ENCODE measurements around the gene RASL10A.
"Not testable (repeated sequence)": the region's sequence is repeated elsewhere in the genome, so short reads cannot be mapped to it uniquely, and the experiment has no call there.

The RASL10A gene, protein sequence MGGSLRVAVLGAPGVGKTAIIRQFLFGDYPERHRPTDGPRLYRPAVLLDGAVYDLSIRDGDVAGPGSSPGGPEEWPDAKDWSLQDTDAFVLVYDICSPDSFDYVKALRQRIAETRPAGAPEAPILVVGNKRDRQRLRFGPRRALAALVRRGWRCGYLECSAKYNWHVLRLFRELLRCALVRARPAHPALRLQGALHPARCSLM

DNA sequence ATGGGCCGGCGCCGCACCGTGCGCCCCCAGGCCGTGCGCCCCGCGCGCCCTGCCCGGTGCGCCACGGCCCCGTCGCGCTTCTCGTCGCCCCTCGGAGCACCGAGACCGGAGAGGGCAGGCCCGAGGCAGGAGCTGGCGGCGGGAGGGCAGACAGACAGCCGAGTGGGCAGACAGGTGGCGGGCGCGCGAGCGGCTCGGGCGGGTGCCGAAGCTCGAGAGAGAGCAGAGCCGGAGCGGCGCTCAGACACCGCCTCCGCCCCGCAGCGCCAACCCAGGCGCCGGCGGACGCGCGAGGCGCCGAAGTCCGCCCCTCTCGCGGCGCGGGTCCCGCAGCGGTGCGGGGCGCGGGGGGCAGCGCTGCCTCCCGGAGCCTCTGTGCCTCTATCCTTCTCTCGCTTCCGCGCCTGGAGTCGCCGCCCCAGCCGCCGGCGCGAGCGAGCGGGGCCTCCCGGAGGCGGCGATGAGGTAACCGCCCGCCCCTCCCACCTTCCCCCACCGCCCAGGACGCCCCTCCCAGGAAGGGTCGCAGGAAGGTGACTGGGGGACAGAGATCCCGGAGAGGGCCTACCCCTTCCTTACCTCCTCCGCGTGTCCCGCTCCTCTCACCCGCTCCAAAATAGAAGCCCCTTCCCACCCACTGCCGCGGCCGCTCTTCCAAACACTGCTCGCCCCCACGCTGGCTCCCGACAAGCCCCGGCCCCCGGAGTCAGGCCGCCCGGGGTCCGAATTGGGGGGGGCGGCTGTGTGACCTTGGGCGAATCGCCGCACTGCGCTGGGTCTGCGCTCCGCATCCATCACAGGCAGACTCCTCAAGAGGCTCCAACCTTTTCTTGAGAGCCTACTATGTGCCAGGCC, at the start of gene RASL10A:
TSS of gene RASL10A (minus strand) at position 412 of the 855 bp plus-strand sequence. CDS start 451 bp downstream, outside the sequence.
- in situ Hi-C loops (cut with MboI; ENCODE audit: low sequenced_read_pairs) = no loop called here

DNA sequence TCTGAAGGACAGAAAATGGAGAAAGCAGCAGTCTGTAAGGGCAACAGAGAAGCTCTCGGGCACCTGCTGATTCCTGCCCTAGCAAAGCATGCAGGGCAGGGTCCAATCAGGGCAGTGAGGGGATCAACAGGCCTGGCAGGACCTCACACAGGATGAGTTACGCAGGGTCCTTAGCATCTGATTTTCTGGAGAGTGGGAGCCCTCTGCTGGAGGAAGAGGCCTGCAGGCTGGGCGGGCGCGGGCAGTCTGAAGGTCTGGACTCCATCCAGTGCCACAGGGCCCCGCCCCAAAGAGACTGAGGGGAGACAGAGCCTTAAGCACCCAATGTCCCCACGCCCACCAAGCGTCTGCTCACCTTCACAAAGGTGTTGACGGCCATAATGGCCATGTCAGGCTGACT, 44.0 kb upstream of the RASL10A start:
- in situ Hi-C loops (cut with MboI; ENCODE audit: low sequenced_read_pairs) = no loop called here

DNA sequence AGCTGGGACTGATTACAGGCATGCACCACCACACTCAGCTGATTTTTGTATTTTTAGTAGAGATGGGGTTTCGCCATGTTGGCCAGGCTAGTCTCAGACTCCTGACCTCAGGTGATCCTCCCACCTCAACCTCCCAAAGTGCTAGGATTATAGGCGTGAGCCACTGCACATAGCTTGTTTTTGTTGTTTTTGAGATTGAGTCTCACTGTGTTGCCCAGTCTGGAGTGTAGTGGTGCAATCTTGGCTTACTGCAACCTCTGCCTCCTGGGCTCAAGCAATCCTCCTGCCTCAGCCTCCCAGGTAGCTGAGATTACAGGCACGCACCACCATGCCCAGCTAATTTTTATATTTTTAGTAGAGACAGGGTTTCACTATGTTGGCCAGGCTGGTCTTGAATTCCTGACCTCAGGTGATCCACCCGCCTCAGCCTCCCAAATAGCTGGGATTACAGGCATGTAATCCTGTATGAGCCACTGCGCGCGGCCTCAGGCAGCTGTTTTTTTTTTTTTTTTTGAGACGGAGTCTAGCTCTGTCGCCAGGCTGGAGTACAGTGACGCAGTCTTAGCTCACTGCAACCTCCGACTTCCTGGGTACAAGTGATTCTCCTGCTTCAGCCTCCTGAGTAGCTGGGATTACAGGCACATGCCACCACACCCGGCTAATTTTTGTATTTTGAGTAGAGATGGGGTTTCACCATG, 41.8 kb upstream of the RASL10A start:
- in situ Hi-C loops (cut with MboI; ENCODE audit: low sequenced_read_pairs) = not testable (repeated sequence)

DNA sequence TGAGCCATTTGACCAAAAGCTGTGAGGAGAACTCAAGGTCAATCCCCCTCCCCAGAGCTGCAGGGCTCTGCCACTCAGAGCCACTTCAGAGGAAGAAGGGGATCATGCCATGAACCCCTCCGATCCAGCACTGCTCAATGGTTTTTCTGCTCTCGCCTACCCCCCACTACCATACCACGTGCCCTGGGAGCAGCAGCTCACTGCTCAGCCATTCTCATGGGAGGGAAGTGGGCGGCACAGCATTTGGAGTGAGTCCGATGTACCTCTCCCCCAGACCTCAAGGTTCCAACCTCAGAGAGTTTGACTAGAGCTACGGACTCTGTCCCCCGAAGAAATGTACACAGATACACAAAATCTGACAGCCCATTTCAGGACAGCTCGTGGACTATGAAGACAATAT, 38.4 kb upstream of the RASL10A start:
- in situ Hi-C loops (cut with MboI; ENCODE audit: low sequenced_read_pairs) = no loop called here

DNA sequence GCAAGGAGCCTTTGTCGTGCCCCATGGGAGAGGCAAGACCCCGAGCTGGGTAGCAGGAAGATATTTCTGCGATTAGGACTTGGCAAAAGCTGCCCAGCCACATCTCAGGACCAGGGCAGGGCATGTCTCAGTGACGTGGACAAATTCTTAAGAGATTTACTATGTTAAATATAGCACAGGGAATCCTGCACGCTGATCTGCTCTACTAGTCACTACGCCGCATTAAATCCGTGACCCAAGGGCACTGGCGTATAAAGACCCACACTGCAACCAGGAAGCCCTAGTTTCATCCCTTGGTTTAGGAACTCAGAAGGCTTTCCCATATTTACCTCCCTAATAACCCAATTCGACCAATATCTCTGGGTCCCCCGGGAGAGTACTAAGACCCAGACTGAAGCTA, 37.8 kb upstream of the RASL10A start:
- in situ Hi-C loops (cut with MboI; ENCODE audit: low sequenced_read_pairs) = no loop called here

DNA sequence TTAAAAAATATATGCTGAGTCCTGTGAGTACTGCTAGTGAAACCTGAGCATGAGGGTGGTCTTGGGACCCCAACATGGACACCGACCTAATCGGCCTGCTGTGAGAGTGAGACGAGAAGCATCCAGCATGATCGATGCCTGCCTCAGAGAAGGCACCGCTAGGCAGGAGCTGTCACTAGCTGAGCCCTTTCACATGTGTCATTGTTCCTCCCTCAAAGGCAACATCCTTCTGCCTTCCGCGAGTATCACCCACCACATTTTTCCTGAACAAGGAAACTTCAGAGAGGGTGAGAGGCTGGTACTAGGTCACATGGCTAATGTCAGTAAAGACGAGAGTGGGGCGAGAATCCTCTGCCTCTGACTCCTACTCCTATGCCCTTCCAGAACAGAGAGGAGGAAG, 37.3 kb upstream of the RASL10A start:
- in situ Hi-C loops (cut with MboI; ENCODE audit: low sequenced_read_pairs) = no loop called here

DNA sequence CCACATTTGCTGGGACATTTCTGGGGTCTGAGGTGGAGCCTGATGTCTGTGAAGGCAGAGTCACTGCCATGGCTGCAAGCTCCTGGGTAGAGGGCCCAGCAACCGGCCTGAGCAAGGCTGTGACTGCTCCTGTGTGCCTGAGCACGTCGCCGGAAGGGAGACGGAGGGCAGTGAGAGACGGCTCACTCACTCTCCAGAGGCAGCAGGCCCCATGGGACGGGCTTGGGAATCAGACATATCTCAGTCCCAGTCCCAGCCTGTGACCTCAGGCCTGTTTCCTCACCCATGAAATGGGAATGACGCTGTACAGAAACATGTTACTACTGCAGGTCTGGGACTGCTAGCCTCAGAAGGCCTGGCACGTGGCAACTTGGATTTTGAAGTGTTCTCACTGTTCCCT, 36.4 kb upstream of the RASL10A start:
- in situ Hi-C loops (cut with MboI; ENCODE audit: low sequenced_read_pairs) = no loop called here

DNA sequence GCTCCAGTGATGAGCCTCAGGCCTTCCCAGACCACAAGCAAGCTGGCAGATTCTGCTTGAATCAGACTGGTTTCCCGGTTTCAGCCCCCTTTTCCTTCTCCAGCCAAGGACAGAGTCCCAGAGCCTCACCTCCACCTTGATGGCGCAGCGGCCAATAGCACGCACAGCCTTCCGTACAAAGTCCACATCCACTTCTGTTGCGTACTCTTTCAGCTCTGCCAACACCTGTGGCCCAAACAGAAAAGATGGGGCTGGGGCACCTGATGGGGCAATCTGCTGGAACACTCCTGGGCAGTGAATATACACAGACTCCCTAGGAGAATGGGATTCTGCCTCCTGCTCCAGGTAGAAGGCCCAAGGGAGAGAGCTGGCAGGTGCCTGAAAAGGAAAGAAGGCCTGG, 35.5 kb upstream of the RASL10A start:
- in situ Hi-C loops (cut with MboI; ENCODE audit: low sequenced_read_pairs) = no loop called here

DNA sequence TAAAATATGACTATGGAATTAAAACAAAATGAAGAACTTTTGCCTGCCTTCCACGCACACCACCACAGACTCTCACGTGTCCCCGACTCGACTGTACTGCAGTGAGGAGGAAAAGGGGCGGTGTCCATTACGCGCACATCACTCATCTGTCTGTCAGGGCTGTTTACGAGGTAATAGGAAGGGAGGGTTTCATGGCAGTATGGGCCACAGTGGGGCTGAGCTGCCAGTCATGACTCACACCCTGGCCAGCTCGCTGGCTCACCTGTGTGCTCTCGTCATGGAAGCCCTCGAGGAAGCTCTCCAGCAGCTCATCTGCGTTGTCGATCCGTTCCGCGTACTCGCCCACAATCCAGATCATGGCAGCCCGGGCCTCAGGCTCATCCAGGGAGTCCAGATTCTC, 33.5 kb upstream of the RASL10A start:
- in situ Hi-C loops (cut with MboI; ENCODE audit: low sequenced_read_pairs) = no loop called here

DNA sequence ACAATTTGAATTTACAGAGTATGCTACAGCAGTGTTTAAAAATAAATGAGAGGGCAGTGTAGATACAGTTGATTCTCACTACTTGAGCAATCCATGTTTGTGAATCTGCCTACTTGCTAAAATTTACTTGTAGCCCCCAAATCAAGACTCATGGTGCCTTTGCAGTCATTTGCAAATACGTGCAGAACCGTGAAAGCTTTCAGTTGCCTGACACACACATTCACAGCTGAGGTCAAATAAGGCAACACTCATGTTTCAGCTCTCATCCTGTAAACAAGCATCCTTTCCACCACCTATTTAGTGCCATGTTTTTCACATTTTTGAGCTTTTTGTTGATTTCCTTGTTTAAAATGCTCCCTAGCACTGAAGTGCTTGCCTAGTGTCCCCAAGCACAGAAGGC, 32.5 kb upstream of the RASL10A start:
- in situ Hi-C loops (cut with MboI; ENCODE audit: low sequenced_read_pairs) = no loop called here

DNA sequence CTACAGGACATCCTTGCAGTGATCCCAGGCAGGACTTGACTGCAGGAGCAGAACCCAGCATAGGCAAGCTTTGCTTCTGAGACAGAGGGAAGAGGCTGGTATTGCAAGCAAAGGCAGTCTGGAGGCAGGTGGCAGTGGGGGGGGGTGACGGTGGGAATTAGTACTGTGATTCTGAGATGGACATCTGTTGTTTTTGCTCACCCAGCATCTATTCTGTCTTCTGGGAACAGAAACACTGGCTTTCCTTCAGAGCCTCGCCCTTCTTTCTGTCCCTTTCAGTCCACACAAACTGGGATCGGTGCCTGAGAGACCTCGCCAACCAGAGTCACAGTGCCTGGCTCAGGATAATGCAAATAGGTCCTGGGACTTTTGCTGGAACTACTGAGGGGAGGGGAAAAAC, 31.2 kb upstream of the RASL10A start:
- in situ Hi-C loops (cut with MboI; ENCODE audit: low sequenced_read_pairs) = no loop called here

DNA sequence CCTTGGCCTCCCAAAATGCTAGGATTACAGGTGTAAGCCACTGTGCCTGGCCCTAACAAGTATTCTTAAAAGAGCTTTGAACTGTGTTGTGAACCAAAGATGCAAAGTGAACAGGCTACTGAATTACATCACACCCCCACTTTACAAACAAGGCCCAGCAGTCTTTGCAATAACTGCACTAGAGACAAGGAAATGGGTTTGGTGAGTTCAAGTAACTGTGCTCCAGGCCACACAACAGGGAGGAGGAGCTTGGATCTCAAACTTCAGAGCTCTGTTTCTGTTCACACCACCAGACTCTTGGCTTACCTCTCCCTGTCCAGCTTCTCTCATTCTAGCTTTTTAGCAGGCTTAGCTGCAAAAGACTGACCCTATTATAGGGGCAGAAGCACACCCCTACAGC, 30.4 kb upstream of the RASL10A start:
- in situ Hi-C loops (cut with MboI; ENCODE audit: low sequenced_read_pairs) = no loop called here

DNA sequence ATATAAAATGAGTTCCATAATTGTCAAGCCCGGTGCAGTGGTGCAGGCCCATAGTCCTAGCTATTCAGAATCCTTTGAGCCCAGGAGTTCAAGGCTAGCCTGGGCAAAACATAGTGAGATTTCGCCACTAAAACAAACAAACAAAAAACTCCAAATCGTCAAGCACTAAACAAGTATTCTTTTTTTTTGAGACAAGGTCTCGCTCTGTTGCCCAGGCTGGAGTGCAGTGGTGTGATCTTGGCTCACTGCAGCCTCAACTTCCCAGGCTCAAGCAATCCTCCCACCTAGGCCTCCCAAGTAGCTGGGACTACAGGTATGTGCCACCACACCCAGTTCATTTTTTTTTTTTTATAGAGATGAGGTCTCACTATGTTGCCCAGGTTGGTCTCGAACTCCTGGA, 29.4 kb upstream of the RASL10A start:
- in situ Hi-C loops (cut with MboI; ENCODE audit: low sequenced_read_pairs) = not testable (repeated sequence)

DNA sequence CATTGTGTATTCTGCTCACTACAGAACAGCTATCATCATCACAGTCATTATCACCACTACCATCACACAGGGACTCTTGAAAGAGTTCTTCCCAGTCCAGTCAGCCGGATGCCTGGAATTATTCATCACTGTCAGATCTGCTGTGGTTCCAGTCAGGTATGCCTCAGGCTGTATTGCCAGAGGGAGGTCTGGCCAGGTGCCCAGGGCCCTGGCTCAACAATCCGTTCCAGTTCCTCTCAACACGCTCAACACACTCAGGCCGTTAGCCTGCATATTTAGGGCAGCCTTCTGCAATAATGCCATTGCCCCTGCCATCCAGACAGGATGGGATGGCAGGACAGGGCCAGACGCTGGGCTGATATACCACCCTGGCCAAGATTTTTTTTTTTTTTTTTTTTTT, 28.6 kb upstream of the RASL10A start:
- in situ Hi-C loops (cut with MboI; ENCODE audit: low sequenced_read_pairs) = no loop called here

DNA sequence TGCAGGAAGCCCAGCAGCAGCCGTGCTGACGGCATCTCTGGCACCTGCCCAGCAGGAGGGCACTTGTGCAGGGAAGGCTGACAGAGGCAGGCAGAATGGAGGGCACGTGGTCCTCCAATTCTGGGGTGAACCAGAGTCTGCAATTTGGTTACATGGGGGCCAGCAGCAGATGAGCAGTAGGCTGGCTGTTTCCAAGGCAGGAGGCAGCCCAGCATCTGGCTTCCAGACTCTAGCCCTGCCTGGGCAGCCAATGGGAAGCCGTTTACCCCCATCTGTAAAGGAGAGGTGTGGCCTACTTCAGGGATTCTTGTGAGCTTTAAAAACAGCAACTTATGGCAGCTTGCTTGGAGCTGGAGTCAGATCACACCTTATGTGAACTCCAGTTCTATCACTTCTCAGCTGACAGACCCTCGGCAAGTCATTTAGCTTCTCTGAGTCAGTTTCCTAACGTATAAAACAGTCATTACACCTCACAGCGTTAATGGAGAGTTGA, 27.9 kb upstream of the RASL10A start:
- in situ Hi-C loops (cut with MboI; ENCODE audit: low sequenced_read_pairs) = no loop called here

DNA sequence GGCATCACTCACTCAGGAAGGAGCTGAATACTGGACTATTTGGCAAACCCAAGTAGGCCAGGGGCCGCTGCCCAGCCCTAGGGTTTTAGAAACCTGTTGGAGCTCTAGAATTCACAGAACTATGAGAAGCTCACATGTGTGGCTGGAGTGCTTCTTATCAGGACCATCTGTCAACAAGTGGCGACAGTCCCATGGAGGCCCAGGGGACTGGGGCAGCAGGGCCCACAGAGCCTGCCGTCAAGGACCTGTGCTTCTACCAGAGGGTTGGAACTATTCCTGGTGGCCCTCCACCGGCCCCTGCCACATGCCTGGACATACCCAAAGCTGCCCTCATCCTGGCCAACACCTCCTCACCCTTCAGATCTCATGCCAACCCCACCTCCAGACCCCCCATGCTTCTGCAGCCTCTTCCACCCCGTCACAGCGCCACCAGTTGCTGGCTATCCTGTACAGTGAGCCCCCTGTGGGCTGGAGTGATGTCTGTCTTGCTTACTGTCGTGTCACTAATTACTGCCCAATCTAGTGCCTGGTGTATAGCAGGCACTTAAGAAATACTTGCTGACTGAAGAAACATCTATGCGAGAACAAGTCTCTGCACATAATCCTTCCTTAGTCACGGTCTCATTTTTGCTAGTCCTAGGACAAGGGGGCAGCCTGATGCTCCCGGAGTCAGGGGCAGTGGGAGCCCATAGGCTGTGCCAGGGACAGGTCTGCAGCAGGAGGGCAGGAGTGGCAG, 27.2 kb upstream of the RASL10A start:
- in situ Hi-C loops (cut with MboI; ENCODE audit: low sequenced_read_pairs) = no loop called here

DNA sequence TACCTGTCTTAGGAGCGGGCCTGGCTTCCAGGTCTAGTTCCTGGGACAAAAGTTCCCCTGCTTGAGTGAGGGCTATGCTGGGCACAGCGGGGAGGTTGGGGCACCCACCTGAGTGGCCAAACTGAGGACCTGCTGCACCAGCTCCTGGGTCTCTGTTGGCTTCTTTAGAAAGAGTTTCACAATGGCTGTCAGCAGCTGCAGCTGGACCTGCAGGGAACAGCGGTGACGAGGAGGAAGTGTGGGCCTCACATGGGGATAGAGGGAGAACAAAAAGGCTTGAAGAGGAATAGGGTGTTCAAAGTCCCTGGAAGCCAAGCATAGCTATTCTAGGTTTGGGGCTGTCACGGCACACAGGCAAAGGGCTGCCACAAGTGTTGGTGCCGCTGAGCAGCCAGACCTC, 26.7 kb upstream of the RASL10A start:
- in situ Hi-C loops (cut with MboI; ENCODE audit: low sequenced_read_pairs) = no loop called here

DNA sequence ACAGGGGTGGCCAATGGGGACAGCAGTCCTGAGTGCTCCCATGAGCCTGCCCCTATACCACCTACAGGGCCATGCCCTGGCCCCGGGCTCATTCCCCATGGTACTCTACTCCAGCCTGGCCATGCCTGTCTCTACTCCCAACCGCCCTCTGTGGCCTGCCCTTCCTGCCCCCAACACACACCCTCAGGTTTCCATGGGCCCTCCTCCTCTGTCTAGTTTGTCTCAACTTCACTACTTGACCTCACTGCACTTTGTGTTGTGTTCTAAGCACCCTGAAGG, 26.3 kb upstream of the RASL10A start:
- in situ Hi-C loops (cut with MboI; ENCODE audit: low sequenced_read_pairs) = no loop called here

DNA sequence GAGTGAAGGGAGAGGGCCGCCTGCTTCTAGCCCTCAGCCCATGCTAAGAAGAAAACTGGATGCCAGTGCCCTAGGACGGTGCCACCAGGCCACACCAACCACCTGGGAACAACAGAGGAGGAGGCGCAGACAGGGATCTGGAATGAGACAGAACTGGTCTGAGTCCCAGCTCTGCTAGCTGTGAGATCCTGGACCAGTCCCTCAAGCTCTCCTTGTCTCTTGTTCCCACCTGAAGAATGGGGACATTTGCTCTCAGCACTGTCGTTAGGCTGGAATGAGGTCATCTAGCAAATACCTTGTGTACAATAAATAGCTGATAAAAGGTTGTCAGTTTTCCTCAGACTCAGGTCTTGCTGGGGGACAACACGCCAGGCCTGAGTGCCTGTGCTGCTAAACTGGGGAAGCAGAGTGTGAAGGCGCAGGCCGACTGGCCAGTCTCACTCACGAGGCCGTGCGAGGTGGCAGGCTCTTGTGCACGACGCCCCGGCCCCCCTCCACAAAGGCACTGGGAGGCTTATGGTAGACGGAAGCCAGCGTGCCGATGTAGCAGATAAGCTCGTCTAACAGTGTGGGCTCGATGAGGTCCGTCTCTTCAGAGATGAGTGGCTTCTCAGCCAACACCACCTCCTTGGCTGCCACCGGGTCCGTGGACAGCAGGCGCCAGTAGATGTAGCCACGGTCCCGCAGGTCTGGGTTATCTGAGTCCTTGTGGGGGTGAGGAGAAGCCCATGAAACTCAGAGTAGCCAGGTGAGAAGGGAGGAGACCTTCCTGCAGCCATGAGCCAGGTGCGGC, 25.8 kb upstream of the RASL10A start:
- in situ Hi-C loops (cut with MboI; ENCODE audit: low sequenced_read_pairs) = no loop called here

DNA sequence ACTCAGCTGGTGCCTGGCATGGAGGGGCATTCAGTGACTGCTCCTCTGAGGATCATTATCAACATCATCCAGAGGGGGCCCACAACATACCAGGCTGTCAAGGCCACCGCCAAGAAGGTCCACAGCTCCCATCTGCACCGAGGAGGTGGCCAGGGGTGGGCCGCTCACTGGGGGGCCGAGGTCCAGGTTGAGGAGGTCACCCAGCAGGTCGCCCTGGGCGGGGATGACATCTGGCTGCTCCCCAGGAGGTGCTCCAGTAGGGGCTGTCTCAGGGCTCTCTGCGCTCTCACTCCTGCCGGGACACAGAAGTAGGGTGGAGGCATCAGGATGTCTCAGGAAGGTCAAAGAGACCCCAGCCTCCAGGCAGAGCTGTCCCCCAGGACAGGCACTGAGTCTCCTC, 25.1 kb upstream of the RASL10A start:
- in situ Hi-C loops (cut with MboI; ENCODE audit: low sequenced_read_pairs) = no loop called here
